Suprapubic skin (tissue), 4 donors: ENCODE data around the gene GLB1L2.

Experiments used
- CTCF ChIP-seq, 2 donors: fragments of 200-600 bp in 1 of 2; fragments of 450-650 bp in 1 of 2; sonication (generic) in 1 of 2; IDR thresholded peaks; one replicate each; pipeline ENCODE4 v1.5.1; 2016 to 2019; ENCODE audit warnings: antibody characterized with exemption in 2 of 2, mild to moderate bottlenecking in 1 of 2, moderate library complexity in 1 of 2
- EP300 ChIP-seq: sonication (generic); formaldehyde crosslinking; IDR thresholded peaks from one replicate; pipeline ENCODE4 v1.6.1; 2017; ENCODE audit warnings: antibody characterized with exemption
- POLR2A ChIP-seq, 2 donors: fragments of 450-650 bp; IDR thresholded peaks; one replicate each; pipeline ENCODE4 v1.6.1; 2017; ENCODE audit warnings: antibody characterized with exemption in 2 of 2, mild to moderate bottlenecking in 2 of 2, moderate library complexity in 2 of 2
- POLR2AphosphoS5 ChIP-seq, 3 donors: sonication (generic); formaldehyde crosslinking; IDR thresholded peaks; one replicate each; pipeline ENCODE4 v1.6.1; 2017; ENCODE audit warnings: antibody characterized with exemption in 3 of 3

- TF ChIP-seq POLR2A (IDR thresholded peaks at IDR 0.05) (no peak), CTCF (IDR thresholded peaks at IDR 0.05) (no peak), EP300 (no peak), POLR2AphosphoS5 (IDR thresholded peaks at IDR 0.05) (no peak)
Measured at GRCh38 chr11:134412203-134413042, 80.6 kb downstream of the GLB1L2 start, which contains the start of gene B3GAT1.
